SK-N-MC (cell line): ENCODE measurements around the gene TUBA1A.

Experiments used
- EZH2 ChIP-seq: fragments of 200-600 bp; sonication (generic); IDR thresholded peaks from one replicate; pipeline ENCODE4 v1.6.1; 2017; ENCODE audit warnings: antibody characterized with exemption
- FOXP2 ChIP-seq: optimal IDR thresholded peaks from 2 replicates; pipeline ENCODE3; 2011; ENCODE audit warnings: mild to moderate bottlenecking, moderate library complexity; ENCODE audit not compliant: insufficient read depth; ENCODE audit errors: extremely low read length, control extremely low read depth
- POLR2AphosphoS5 ChIP-seq: IDR thresholded peaks from 2 replicates; pipeline ENCODE4 v1.6.1; 2012; ENCODE audit warnings: mild to moderate bottlenecking, low read depth, low read length, borderline replicate concordance

GRCh38 chr12:49195736-49196135 lies 6.9 kb upstream of the TUBA1A start:
- TF ChIP-seq FOXP2: no peak
- TF ChIP-seq EZH2: no peak
- TF ChIP-seq POLR2AphosphoS5: no peak
